ENCODE results near the gene RSPH3.

DNA sequence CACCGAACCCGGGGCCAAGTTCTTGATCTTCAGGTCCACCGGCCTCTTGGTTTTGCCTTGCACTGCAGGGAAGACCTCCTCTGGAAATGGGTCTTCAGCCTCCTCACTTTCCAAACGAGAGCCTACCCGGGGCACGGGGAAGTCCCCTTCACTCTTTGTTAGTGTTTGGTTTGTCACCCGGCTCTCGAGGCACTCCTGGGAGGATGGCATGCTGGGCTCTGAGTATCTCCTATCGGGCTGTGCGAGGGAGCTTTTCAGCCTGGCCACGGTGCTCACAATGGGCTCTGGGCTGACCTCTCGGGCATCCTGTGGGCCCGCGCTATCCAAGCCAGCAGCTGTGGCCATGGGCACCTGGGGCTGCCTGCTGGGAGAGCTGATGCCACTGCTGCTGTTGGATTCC lies 36.7 kb upstream of the RSPH3 start:
- TF ChIP-seq POLR2A (IDR thresholded peaks at IDR 0.05): no peak
- TF ChIP-seq, protein P1, sequence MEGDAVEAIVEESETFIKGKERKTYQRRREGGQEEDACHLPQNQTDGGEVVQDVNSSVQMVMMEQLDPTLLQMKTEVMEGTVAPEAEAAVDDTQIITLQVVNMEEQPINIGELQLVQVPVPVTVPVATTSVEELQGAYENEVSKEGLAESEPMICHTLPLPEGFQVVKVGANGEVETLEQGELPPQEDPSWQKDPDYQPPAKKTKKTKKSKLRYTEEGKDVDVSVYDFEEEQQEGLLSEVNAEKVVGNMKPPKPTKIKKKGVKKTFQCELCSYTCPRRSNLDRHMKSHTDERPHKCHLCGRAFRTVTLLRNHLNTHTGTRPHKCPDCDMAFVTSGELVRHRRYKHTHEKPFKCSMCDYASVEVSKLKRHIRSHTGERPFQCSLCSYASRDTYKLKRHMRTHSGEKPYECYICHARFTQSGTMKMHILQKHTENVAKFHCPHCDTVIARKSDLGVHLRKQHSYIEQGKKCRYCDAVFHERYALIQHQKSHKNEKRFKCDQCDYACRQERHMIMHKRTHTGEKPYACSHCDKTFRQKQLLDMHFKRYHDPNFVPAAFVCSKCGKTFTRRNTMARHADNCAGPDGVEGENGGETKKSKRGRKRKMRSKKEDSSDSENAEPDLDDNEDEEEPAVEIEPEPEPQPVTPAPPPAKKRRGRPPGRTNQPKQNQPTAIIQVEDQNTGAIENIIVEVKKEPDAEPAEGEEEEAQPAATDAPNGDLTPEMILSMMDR (IDR thresholded peaks at IDR 0.05 in 4 of 5, conservative IDR thresholded peaks at IDR 0.05 in 1 of 5): no peak

All from gastrocnemius medialis (tissue), 4 donors.